ENCODE measurements around the gene CUL9.

- no peak for TF ChIP-seq POLR2A (IDR thresholded peaks at IDR 0.05)
- TF ChIP-seq CTCF (IDR thresholded peaks at IDR 0.05) = no peak
Observed at GRCh38 chr6:43192911-43193310, 10.9 kb downstream of the CUL9 start.

Measured in Peyer's patch (tissue), 4 donors.